ENCODE data around the gene LETM1.
"Not testable (repeated sequence)": the region's sequence is repeated elsewhere in the genome, so short reads cannot be mapped to it uniquely, and the experiment has no call there.

LETM1 gene

GRCh38 chr4:1852904-1853623 is 2.9 kb downstream of the LETM1 start:
- DNase-seq (ENCODE audit: low read depth in 4 of 4, low spot score in 1 of 4) = no peak

GRCh38 chr4:1851575-1852410 is 4.2 kb downstream of the LETM1 start:
- DNase-seq (ENCODE audit: low read depth in 4 of 4, low spot score in 1 of 4) = no peak

GRCh38 chr4:1851160-1851559 is 4.8 kb downstream of the LETM1 start:
- no peak for DNase-seq (ENCODE audit: low read depth in 4 of 4, low spot score in 1 of 4)

GRCh38 chr4:1850276-1850675 is 5.7 kb downstream of the LETM1 start:
- DNase-seq (ENCODE audit: low read depth in 4 of 4, low spot score in 1 of 4) = no peak

GRCh38 chr4:1846580-1846979 is 9.4 kb downstream of the LETM1 start:
- DNase-seq (ENCODE audit: low read depth in 4 of 4, low spot score in 1 of 4) = no peak

GRCh38 chr4:1844618-1845017 is 11.3 kb downstream of the LETM1 start:
- not testable (repeated sequence) for DNase-seq (ENCODE audit: low read depth in 4 of 4, low spot score in 1 of 4)

- no peak for DNase-seq (ENCODE audit: low read depth in 4 of 4, low spot score in 1 of 4)
Measured at GRCh38 chr4:1843852-1844251, 12.1 kb downstream of the LETM1 start.

- no peak for DNase-seq (ENCODE audit: low read depth in 4 of 4, low spot score in 1 of 4)
Measured at GRCh38 chr4:1842993-1843448, 12.9 kb downstream of the LETM1 start.

GRCh38 chr4:1842339-1842895 is 13.5 kb downstream of the LETM1 start:
- DNase-seq (ENCODE audit: low read depth in 4 of 4, low spot score in 1 of 4) = no peak

- DNase-seq (ENCODE audit: low read depth in 4 of 4, low spot score in 1 of 4) = no peak
Measured at GRCh38 chr4:1841887-1842210, 14.1 kb downstream of the LETM1 start.

GRCh38 chr4:1841201-1841886 is 14.6 kb downstream of the LETM1 start:
- DNase-seq (ENCODE audit: low read depth in 4 of 4, low spot score in 1 of 4) = no peak

GRCh38 chr4:1839282-1839681 is 16.7 kb downstream of the LETM1 start:
- no peak for DNase-seq (ENCODE audit: low read depth in 4 of 4, low spot score in 1 of 4)

- DNase-seq (ENCODE audit: low read depth in 4 of 4, low spot score in 1 of 4) = no peak
Measured at GRCh38 chr4:1837069-1837468, 18.9 kb downstream of the LETM1 start.

GRCh38 chr4:1836650-1837049 is 19.3 kb downstream of the LETM1 start:
- DNase-seq (ENCODE audit: low read depth in 4 of 4, low spot score in 1 of 4) = no peak

- not testable (repeated sequence) for DNase-seq (ENCODE audit: low read depth in 4 of 4, low spot score in 1 of 4)
Measured at GRCh38 chr4:1835836-1836235, 20.1 kb downstream of the LETM1 start.

- DNase-seq (ENCODE audit: low read depth in 4 of 4, low spot score in 1 of 4) = no peak
Measured at GRCh38 chr4:1834047-1834775, 21.7 kb downstream of the LETM1 start.

GRCh38 chr4:1833307-1834046 is 22.5 kb downstream of the LETM1 start:
- DNase-seq (ENCODE audit: low read depth in 4 of 4, low spot score in 1 of 4) = no peak

GRCh38 chr4:1832690-1833089 is 23.3 kb downstream of the LETM1 start:
- no peak for DNase-seq (ENCODE audit: low read depth in 4 of 4, low spot score in 1 of 4)

GRCh38 chr4:1831331-1831730 is 24.6 kb downstream of the LETM1 start:
- no peak for DNase-seq (ENCODE audit: low read depth in 4 of 4, low spot score in 1 of 4)

- DNase-seq (ENCODE audit: low read depth in 4 of 4, low spot score in 1 of 4) = no peak
Measured at GRCh38 chr4:1830642-1831228, 25.2 kb downstream of the LETM1 start.

Measured in stimulated activated CD4-positive, alpha-beta T cell treated with anti-CD3 and anti-CD28 coated beads, Interleukin-1b, Interleukin-23, amount 100 ng/mL, for 24 hours (primary cell).